ENCODE measurements around the gene PDIA5.

The PDIA5 gene

DNA sequence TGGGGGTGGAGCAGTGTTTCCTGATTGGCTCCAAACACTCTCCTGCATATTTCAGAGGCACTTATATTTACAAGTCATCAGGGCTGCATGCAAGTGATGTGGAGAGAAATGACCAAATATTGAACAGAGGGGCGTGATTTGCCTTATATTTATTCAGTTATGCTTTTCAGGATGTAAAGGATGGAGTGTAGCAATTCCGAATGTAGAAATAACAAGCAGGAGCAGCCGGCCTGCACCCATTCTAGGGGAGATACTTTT is 19.8 kb upstream of the PDIA5 start:
- H3K4me3 ChIP-seq (ENCODE audit: control insufficient read depth, low read depth, low read length) = no peak overlapping the region
- no peak for DNase-seq (ENCODE audit: low read depth)
- TF ChIP-seq, protein P1, sequence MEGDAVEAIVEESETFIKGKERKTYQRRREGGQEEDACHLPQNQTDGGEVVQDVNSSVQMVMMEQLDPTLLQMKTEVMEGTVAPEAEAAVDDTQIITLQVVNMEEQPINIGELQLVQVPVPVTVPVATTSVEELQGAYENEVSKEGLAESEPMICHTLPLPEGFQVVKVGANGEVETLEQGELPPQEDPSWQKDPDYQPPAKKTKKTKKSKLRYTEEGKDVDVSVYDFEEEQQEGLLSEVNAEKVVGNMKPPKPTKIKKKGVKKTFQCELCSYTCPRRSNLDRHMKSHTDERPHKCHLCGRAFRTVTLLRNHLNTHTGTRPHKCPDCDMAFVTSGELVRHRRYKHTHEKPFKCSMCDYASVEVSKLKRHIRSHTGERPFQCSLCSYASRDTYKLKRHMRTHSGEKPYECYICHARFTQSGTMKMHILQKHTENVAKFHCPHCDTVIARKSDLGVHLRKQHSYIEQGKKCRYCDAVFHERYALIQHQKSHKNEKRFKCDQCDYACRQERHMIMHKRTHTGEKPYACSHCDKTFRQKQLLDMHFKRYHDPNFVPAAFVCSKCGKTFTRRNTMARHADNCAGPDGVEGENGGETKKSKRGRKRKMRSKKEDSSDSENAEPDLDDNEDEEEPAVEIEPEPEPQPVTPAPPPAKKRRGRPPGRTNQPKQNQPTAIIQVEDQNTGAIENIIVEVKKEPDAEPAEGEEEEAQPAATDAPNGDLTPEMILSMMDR (IDR thresholded peaks at IDR 0.05; ENCODE audit: control insufficient read depth, insufficient read depth, low read depth, low read length, missing control alignments) = no peak

DNA sequence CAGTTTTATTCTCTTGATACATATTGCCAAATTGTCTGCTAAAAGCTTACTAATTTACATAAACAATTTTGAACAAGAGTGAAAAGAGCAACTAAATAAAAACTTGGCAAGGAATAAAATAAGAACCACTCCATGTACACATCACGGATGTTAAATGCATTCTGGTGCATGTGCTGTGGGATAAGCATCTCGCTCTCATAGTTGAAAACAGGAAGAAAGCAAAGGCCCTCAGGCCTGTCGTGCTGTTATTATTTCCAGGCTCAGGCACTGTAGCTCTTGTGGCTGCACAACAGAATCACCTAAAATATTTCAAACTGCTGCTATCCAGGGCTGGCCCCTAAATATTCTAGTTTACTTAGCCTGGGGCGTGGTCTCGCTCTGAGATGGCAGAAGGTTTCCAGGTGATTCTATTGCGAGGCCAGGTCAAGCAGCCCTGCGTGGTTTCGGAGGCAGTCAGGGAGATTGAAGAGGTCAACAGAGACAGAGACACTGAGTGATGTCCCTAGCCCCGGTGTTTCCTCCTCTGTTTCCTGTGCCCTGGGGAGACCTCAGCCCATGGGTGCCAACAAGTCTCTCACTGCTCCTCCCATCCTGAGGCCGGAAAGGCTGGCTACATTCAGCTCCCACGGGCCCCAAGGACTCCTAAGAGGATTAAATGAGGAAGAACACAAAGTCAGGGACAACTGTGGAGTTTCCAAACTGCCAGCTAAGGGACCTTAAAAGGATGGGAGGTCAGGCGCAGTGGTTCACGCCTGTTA is 18.2 kb upstream of the PDIA5 start:
- no peak for DNase-seq (ENCODE audit: low read depth)
- TF ChIP-seq, protein P1 (IDR thresholded peaks at IDR 0.05; ENCODE audit: control insufficient read depth, insufficient read depth, low read depth, low read length, missing control alignments) = no peak
- H3K4me3 ChIP-seq (ENCODE audit: control insufficient read depth, low read depth, low read length) = no peak overlapping the region

DNA sequence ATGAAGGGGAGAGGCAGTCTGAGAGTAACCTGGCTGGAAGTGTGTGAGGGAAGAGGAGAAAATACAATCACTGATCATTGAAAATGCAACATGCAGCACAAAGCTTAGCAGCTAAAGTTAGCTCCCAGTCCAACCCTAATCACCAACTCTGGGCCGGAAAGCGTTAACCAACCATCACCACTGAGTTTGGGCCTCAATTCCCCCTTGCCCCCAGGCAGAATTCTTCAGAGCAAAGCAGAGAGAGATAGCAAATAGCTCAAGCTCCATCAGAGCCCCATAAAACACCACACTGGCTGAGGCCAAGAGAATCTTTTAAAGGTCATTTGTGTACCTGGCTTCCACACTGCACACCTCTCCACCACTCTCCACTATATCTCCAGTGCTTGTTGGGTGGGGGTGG is 16.2 kb upstream of the PDIA5 start:
- no peak for DNase-seq (ENCODE audit: low read depth)
- TF ChIP-seq, protein P1 (IDR thresholded peaks at IDR 0.05; ENCODE audit: control insufficient read depth, insufficient read depth, low read depth, low read length, missing control alignments) = no peak
- no peak overlapping the region for H3K4me3 ChIP-seq (ENCODE audit: control insufficient read depth, low read depth, low read length)

DNA sequence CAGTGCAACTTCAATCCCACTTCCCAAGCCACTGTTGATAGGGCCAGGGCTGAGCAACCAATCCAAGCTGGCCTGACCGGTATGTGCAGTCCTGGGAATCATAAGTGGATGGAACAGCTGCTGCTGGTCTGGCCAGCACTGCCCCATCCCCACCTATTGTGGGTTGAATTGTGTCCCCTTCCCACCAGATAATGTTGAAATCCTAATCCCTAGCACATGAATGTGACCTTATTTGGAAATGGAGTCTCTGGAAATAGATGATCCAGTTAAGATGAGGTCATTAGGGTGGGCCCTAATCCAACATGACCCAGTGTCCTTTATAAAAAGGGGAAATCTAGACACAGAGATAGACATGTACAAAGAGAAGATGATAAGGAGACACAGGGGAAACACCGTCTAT is 13.7 kb upstream of the PDIA5 start:
- TF ChIP-seq, protein P1 (IDR thresholded peaks at IDR 0.05; ENCODE audit: control insufficient read depth, insufficient read depth, low read depth, low read length, missing control alignments) = no peak
- DNase-seq (ENCODE audit: low read depth) = no peak
- H3K4me3 ChIP-seq (ENCODE audit: control insufficient read depth, low read depth, low read length) = no peak overlapping the region

DNA sequence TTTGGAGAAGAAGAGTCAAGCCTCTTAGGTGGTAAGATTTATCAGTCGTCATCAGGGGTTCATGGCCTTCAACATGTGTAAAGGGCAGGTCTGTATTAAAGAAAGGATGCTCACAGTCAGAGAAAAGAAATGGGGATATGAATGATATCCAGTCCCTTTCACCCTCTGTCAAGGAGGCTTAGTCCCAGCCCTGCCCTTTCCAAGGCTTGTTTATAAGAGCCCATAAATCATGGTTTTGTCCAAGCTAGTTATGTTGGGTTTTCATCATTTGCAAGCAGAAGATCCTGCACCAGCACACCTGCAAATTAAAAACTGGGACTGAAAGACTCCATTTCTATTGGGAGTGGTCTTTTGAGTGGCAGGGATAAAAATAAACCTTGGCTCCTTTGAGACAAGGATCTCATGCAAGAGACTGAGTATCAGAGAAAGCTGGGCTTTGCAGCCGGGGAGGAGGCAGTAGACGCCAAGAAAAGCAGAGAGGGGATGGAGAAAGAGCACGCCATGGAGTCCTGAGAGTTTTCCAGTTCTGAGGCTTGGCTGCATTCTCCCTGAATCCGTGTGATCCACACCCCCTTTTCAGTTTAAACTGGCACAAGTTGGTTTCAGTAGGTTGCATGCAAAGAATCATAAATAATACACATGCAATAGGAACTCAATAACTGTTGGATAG is 12.6 kb upstream of the PDIA5 start:
- TF ChIP-seq, protein P1 (IDR thresholded peaks at IDR 0.05; ENCODE audit: control insufficient read depth, insufficient read depth, low read depth, low read length, missing control alignments) = no peak
- H3K4me3 ChIP-seq (ENCODE audit: control insufficient read depth, low read depth, low read length) = no peak overlapping the region
- no peak for DNase-seq (ENCODE audit: low read depth)

DNA sequence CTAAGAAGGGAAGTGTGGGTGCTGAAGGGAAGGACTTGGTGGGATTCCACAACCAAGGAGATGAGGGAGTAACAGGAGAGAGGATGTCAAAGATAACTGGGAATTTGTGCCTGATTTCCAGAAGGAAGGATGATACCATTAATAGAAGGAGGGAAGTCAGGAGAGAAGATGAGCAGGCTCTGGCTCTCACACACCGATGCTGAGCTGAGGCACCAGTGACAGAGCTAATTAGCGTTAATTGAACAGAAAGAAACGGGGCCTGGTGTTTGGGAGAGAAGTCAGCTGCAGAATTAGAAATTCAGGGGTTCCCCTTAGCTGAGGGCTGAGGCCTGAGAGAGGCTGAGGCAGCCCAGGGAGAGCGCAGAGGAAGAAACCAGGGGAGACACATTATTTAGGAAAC is 11.9 kb upstream of the PDIA5 start:
- TF ChIP-seq, protein P1 (IDR thresholded peaks at IDR 0.05; ENCODE audit: control insufficient read depth, insufficient read depth, low read depth, low read length, missing control alignments) = no peak
- no peak for DNase-seq (ENCODE audit: low read depth)

More for the DNA sequence above, 11.9 kb upstream of the PDIA5 start:
- H3K4me3 ChIP-seq (ENCODE audit: control insufficient read depth, low read depth, low read length) = no peak overlapping the region

Data from AG09309 (cell line).